GM12878 (cell line): ENCODE results near the gene TMSB10. TPM values are rescaled to one million over a fixed set of nuclear protein-coding genes. Genes with fewer than 3 reads are reported as not detected.

Source experiments
- ATAC-seq: fragments of 200-7000 bp; cut with Tn5 transposase; 3 replicates; pipeline ENCODE4 v1.9.1; 2020; ENCODE audit warnings: mild to moderate bottlenecking, moderate library complexity
- BruUV-seq: library from RNA; stranded (reverse); fragments of 400-500 nt; replicated peaks from 2 replicates; lab custom pipeline; 2021; lab: Mats Ljungman, UMichigan
- CTCF ChIA-PET: fragments of 300-600 bp; sonication (Branson Sonifier 250); formaldehyde crosslinking; extraction: SDS; loops from one replicate; lab custom pipeline; 2021; ENCODE audit warnings: inconsistent platforms; lab: Yijun Ruan, JAX
- POLR2A ChIA-PET: fragments of 350-600 bp; formaldehyde crosslinking; extraction: SDS; loops from one replicate; lab custom pipeline; 2021; ENCODE audit warnings: inconsistent platforms; lab: Charles Lee
- RAD21 ChIA-PET: fragments of 300-600 bp; sonication (Branson Sonifier 250); formaldehyde crosslinking; loops from one replicate; lab custom pipeline; 2023; ENCODE audit warnings: antibody characterized with exemption; ENCODE audit not compliant: unreplicated experiment; lab: Charles Lee
- SMC1A ChIA-PET: fragments of 300-600 bp; sonication (Branson Sonifier 250); formaldehyde crosslinking; loops from one replicate; lab custom pipeline; 2023; ENCODE audit not compliant: unreplicated experiment, uncharacterized antibody; lab: Charles Lee
- DNase-seq: peaks from one replicate; pipeline ENCODE4 v3.0.0-alpha.2; 2011; ENCODE audit warnings: low read depth, low spot score
- FAIRE-seq: peaks from 3 replicates; lab custom pipeline; 2011; peaks lifted over from hg19 to GRCh38; lab: Jason Lieb, UNC
- H2AFZ ChIP-seq: 2 replicates; pipeline ENCODE4 v1.6.0; 2011; ENCODE audit warnings: low read depth, low read length, control low read depth; ENCODE audit not compliant: control insufficient read depth
- H3K27ac ChIP-seq: 2 replicates; pipeline ENCODE4 v1.5.1; 2011; ENCODE audit warnings: control low read depth; ENCODE audit not compliant: control insufficient read depth, insufficient read depth
- H3K27me3 ChIP-seq, 2 experiments: replicated peaks in 1 of 2; 2 replicates each; pipeline versions ENCODE4 v1.6.0 to v1.6.1; 2011; ENCODE audit warnings: low read length in 1 of 2; ENCODE audit not compliant: control insufficient read depth in 2 of 2, insufficient read depth in 2 of 2
- H3K36me3 ChIP-seq, 2 experiments: 2 replicates each; pipeline ENCODE4 v1.5.1; 2011; ENCODE audit warnings: low read length in 1 of 2; ENCODE audit not compliant: control insufficient read depth in 2 of 2, insufficient read depth in 2 of 2
- H3K4me1 ChIP-seq: 2 replicates; pipeline ENCODE4 v1.6.1; 2011; ENCODE audit warnings: mild to moderate bottlenecking, low read length, moderate library complexity, mixed read lengths; ENCODE audit not compliant: control insufficient read depth, insufficient read depth
- H3K4me2 ChIP-seq: 2 replicates; pipeline ENCODE4 v1.6.0; 2011; ENCODE audit warnings: control low read depth; ENCODE audit not compliant: control insufficient read depth, insufficient read depth
- H3K4me3 ChIP-seq: fragments of 200-600 bp; sonication (generic); 2 replicates; pipeline ENCODE4 v1.5.1; 2016
- H3K79me2 ChIP-seq: 2 replicates; pipeline ENCODE4 v1.6.0; 2011; ENCODE audit warnings: low read length; ENCODE audit not compliant: control insufficient read depth, insufficient read depth
- H3K9ac ChIP-seq: 2 replicates; pipeline ENCODE4 v1.8.0; 2011; ENCODE audit warnings: low read length, control low read depth, mixed read lengths; ENCODE audit not compliant: control insufficient read depth, insufficient read depth
- H3K9me3 ChIP-seq: replicated peaks from 3 replicates; pipeline ENCODE4 v1.5.1; 2011; ENCODE audit warnings: mild to moderate bottlenecking, low read length; ENCODE audit not compliant: control insufficient read depth, insufficient read depth
- H4K20me1 ChIP-seq: 2 replicates; pipeline ENCODE4 v1.6.0; 2011; ENCODE audit not compliant: control insufficient read depth, insufficient read depth
- BCL11A ChIP-seq: IDR thresholded peaks from 2 replicates; pipeline ENCODE4 v1.6.1; 2011; ENCODE audit warnings: low read depth, low read length
- CHD2 ChIP-seq: IDR thresholded peaks from 2 replicates; pipeline ENCODE4 v1.6.1; 2011; ENCODE audit warnings: low read depth, low read length, improper control_type of control experiment, borderline replicate concordance
- CHD4 ChIP-seq: fragments of 200-600 bp; sonication (generic); IDR thresholded peaks from 2 replicates; pipeline ENCODE4 v1.6.1; 2016; ENCODE audit warnings: mild to moderate bottlenecking
- EGR1 ChIP-seq, 2 experiments: IDR thresholded peaks; 1 replicate in 1 of 2; 2 replicates in 1 of 2; pipeline ENCODE4 v1.6.1; 2011 to 2012; ENCODE audit warnings: low read depth in 2 of 2, low read length in 2 of 2, borderline replicate concordance in 1 of 2, mild to moderate bottlenecking in 1 of 2, moderate library complexity in 1 of 2
- EP300 ChIP-seq, 2 experiments: fragments of 150-350 bp in 1 of 2; IDR thresholded peaks; 2 replicates each; pipeline ENCODE4 v1.6.1; 2011 to 2012; ENCODE audit warnings: low read depth in 2 of 2, low read length in 2 of 2, borderline replicate concordance in 1 of 2, improper control_type of control experiment in 1 of 2, inconsistent platforms in 1 of 2; ENCODE audit not compliant: control insufficient read depth in 1 of 2
- EZH2 ChIP-seq: IDR thresholded peaks from 2 replicates; pipeline ENCODE4 v1.6.1; 2012; ENCODE audit warnings: low read depth, mild to moderate bottlenecking, control low read depth, inconsistent platforms, low read length, borderline replicate concordance; ENCODE audit not compliant: control insufficient read depth
- GABPA ChIP-seq: IDR thresholded peaks from 2 replicates; pipeline ENCODE4 v1.6.1; 2014; ENCODE audit warnings: antibody characterized with exemption, low read depth, mild to moderate bottlenecking, inconsistent platforms
- IKZF1 ChIP-seq: fragments of 450-650 bp; conservative IDR thresholded peaks from 2 replicates; pipeline ENCODE4 v1.6.1; 2017; ENCODE audit warnings: antibody characterized with exemption, mild to moderate bottlenecking
- IKZF2 ChIP-seq, 2 experiments: fragments of 450-650 bp; IDR thresholded peaks; 2 replicates each; pipeline ENCODE4 v1.6.1; 2017; ENCODE audit warnings: mild to moderate bottlenecking in 2 of 2, moderate library complexity in 2 of 2
- MTA2 ChIP-seq: fragments of 450-650 bp; IDR thresholded peaks from 2 replicates; pipeline ENCODE4 v1.6.1; 2016; ENCODE audit warnings: low read depth, mild to moderate bottlenecking, moderate library complexity
- MTA3 ChIP-seq: IDR thresholded peaks from 2 replicates; pipeline ENCODE4 v1.6.1; 2012; ENCODE audit warnings: low read length, inconsistent platforms, borderline replicate concordance
- NKRF ChIP-seq: fragments of 450-650 bp; conservative IDR thresholded peaks from 2 replicates; pipeline ENCODE4 v1.6.1; 2017; ENCODE audit warnings: mild to moderate bottlenecking, moderate library complexity
- NR2C1 ChIP-seq: fragments of 450-650 bp; IDR thresholded peaks from 2 replicates; pipeline ENCODE4 v1.6.1; 2017; ENCODE audit warnings: antibody characterized with exemption, mild to moderate bottlenecking, moderate library complexity
- PAX5 ChIP-seq: IDR thresholded peaks from 2 replicates; pipeline ENCODE4 v1.6.1; 2011; ENCODE audit warnings: low read depth, low read length, borderline replicate concordance
- PAX8 ChIP-seq: fragments of 450-650 bp; IDR thresholded peaks from 2 replicates; pipeline ENCODE4 v1.6.1; 2017; ENCODE audit warnings: mild to moderate bottlenecking, moderate library complexity
- RUNX3 ChIP-seq: IDR thresholded peaks from 2 replicates; pipeline ENCODE4 v1.6.1; 2012; ENCODE audit warnings: low read length, inconsistent platforms
- SPI1 ChIP-seq: IDR thresholded peaks from 2 replicates; pipeline ENCODE4 v1.6.1; 2011; ENCODE audit warnings: low read depth, mild to moderate bottlenecking, low read length, moderate library complexity, borderline replicate concordance; ENCODE audit not compliant: insufficient read depth
- TCF12 ChIP-seq: IDR thresholded peaks from 2 replicates; pipeline ENCODE4 v1.6.1; 2011; ENCODE audit warnings: low read depth, mild to moderate bottlenecking, low read length
- TCF7 ChIP-seq: IDR thresholded peaks from 2 replicates; pipeline ENCODE4 v1.6.1; 2014; ENCODE audit warnings: antibody characterized with exemption, borderline replicate concordance
- WGBS: methylation state at CpG from one replicate; pipeline ENCODE4 v1.1.6; 2016; ENCODE audit warnings: low lambda C conversion rate; ENCODE audit not compliant: insufficient replicate concordance, insufficient coverage; ENCODE audit errors: missing lambda C conversion rate; 5-methylcytosine and 5-hydroxymethylcytosine counted together
- in situ Hi-C: fragments of 300-500 bp; cut with MboI; formaldehyde crosslinking; loops from 9 replicates; pipeline ENCODE4 v1.14.3; 2018; ENCODE audit warnings: mixed read lengths
- intact Hi-C: fragments of 100-400 bp; cut with micrococcal nuclease; formaldehyde crosslinking; loops from one replicate; pipeline ENCODE4 v1.14.2; 2022; ENCODE audit not compliant: unreplicated experiment
- polyA plus RNA-seq, 11 experiments: library from polyadenylated mRNA; depleted of rRNA in 4 of 11; unstranded in 6 of 11; stranded (reverse) in 5 of 11; fragments of >200 nt; fragmentation: Nextera tagmentation in 4 of 11; fragmentation: Illumina TruSeq in 1 of 11; extraction: Ambion mirVana in 4 of 11; extraction: Trizol in 1 of 11; gene quantifications; 1 replicate in 1 of 11; 2 replicates in 10 of 11; pipeline versions ENCODE4 v1.2.1 to v1.2.3, GENCODE V29; 2011 to 2016; ENCODE audit warnings: inconsistent platforms in 2 of 11, missing spikeins in 2 of 11, low read depth in 1 of 11
- total RNA-seq, 4 experiments: library from RNA; depleted of rRNA in 3 of 4; stranded (reverse); fragments of >200 nt in 3 of 4; fragmentation: Illumina TruSeq in 1 of 4; extraction: Trizol in 1 of 4; gene quantifications; 2 replicates each; pipeline versions ENCODE4 v1.2.1 to v1.2.3, GENCODE V29; 2013 to 2021
- TF ChIP-seq, protein P1 (sequence below): IDR thresholded peaks from 2 replicates; pipeline ENCODE4 v1.6.1; 2011; ENCODE audit warnings: low read depth, low read length, improper control_type of control experiment, borderline replicate concordance

The TMSB10 gene
- total and polyA plus RNA-seq, 10 of the 15 experiments (the other 5 are each of a cell fraction or from before 2014, with no cell fraction given): 1,406 to 4,860 (median 3,381) TPM

DNA sequence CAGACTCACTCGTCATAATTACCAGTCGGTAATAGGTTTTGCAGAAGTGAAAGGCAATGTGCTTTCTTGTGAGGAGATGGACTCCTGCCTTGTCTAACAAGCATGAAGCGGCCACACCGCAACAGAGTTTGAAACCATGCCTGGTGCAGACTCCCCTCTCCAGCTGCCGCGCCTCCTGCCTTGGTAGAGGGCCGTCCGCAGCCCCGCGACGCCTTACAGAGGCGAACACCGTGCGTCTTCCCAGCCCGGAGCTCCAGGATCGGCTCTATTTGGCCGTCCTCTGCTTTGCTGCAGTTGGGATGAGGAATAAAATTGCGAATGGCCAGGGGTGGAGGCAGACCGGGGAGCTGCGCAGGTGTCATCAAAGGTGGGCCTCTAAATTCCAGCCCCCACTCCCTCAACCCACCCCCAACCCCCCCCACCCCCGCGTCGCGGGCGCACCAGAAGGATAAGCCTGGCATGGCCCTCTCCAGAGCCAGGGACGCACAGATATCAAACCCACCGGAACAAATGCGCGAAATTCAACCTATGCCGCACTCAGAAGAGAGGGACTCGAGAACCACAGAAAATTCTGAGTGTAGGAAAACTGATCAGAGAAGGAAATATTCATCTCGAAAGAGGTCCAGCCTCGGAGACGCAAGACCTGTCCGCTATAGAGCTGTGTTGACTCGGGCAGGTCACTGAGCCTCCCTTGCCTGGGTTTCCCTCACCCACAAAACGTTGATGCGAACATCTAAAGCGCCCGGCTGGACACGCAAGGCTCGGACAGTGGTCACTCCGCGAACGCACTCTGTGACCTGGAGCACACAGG is 25.7 kb upstream of the TMSB10 start:
- Histone ChIP-seq H3K9me3 (no peaks in the 10 kb centered on the region), H2AFZ (no peak overlapping the region), H4K20me1 (no peaks in the 10 kb centered on the region), H3K79me2 (no peaks in the 10 kb centered on the region), H3K9ac (no peak overlapping the region), H3K4me3 (peak overlapping the region; percentile 67), H3K36me3 (no peaks in the 10 kb centered on the region), H3K27ac (no peak overlapping the region), H3K4me2 (peak overlapping the region; percentile 97), H3K4me1 (peaks cover 16% of the 10 kb centered on the region), H3K27me3 (peaks cover 0 to 9% of the 10 kb centered on the region in 2 experiments; a peak in 3 of 4 replicates)
- no TSS peak for BruUV-seq
- ChIA-PET RAD21 (interaction anchor here (0.6 to 7.6 kb wide), 19 partner anchors 9 to 511 kb away, joined by 3 to 74 read pairs (median 4); no protein-coding TSS in a partner anchor), POLR2A (interaction anchor here (0.6 to 3.1 kb wide), 8 partner anchors 9 to 93 kb away, joined by 3 to 11 read pairs (median 4); no protein-coding TSS in a partner anchor), SMC1A (interaction anchor here (0.9 to 5.4 kb wide), 12 partner anchors 9 to 67 kb away, joined by 3 to 83 read pairs (median 4); no protein-coding TSS in a partner anchor), CTCF (interaction anchor here (1.0 to 11.1 kb wide), 11 partner anchors 9 to 145 kb away, joined by 3 to 133 read pairs (median 5); no protein-coding TSS in a partner anchor)
- in situ Hi-C loops: loop anchor here (10.0 kb wide), 1 partner anchor 405 kb away; no protein-coding TSS in a partner anchor
- peak; percentile 59 for FAIRE-seq
- no peak for DNase-seq
- peak; percentile 79 for ATAC-seq
- 3% methylated on average over 45 of the region's 45 CpGs for WGBS
- intact Hi-C loops: loop anchor here (5.0 kb wide), 2 partner anchors 62 to 133 kb away; no protein-coding TSS in a partner anchor
- no peak for TF ChIP-seq MTA3
- peak; percentile 66; the same call in 1 of the 2 replicates for TF ChIP-seq MTA2
- peak; percentile 54 for TF ChIP-seq PAX5
- TF ChIP-seq CHD2: no peak
- no peak for TF ChIP-seq GABPA
- TF ChIP-seq NKRF: 0 out of 2 replicates have a peak, but pooled peaks have one; percentile 11
- TF ChIP-seq IKZF2 (IDR thresholded peaks at IDR 0.05): peak; percentile 38 to 44; a peak in 2 of 4 replicates
- 0 out of 2 replicates have a peak, but pooled peaks have one; percentile 36 for TF ChIP-seq BCL11A
- peak; percentile 42; the same call in 1 of the 2 replicates for TF ChIP-seq RUNX3
- TF ChIP-seq EZH2: no peak
- no peak for TF ChIP-seq PAX8
- no peak for TF ChIP-seq CHD4
- peak; percentile 62; the same call in 1 of the 2 replicates for TF ChIP-seq TCF12
- no peak for TF ChIP-seq TCF7
- TF ChIP-seq EGR1 (IDR thresholded peaks at IDR 0.05; ENCODE audit: borderline replicate concordance in 1 of 2, low read depth in 2 of 2, low read length in 2 of 2): no peak
- 0 out of 4 replicates have a peak, but pooled peaks of 1 of the 2 experiments have one; percentile 49 for TF ChIP-seq EP300 (IDR thresholded peaks at IDR 0.05; ENCODE audit: borderline replicate concordance in 1 of 2, control insufficient read depth in 1 of 2, low read depth in 2 of 2, low read length in 2 of 2)
- TF ChIP-seq, protein P1, sequence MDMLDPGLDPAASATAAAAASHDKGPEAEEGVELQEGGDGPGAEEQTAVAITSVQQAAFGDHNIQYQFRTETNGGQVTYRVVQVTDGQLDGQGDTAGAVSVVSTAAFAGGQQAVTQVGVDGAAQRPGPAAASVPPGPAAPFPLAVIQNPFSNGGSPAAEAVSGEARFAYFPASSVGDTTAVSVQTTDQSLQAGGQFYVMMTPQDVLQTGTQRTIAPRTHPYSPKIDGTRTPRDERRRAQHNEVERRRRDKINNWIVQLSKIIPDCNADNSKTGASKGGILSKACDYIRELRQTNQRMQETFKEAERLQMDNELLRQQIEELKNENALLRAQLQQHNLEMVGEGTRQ: no peak
- peak; percentile 86; the same call in 1 of the 2 replicates for TF ChIP-seq SPI1
- no peak for TF ChIP-seq NR2C1
- TF ChIP-seq IKZF1: peak; percentile 44
